Activated naive CD4-positive, alpha-beta T cell treated with anti-CD3 and anti-CD28 coated beads, Interleukin-2, amount 50 U/mL, for 72 hours (primary cell): ENCODE measurements around the gene GATA3. TPM values are rescaled to one million over a fixed set of nuclear protein-coding genes. Genes with fewer than 3 reads are reported as not detected.
A peak's percentile ranks its signal among the peaks of the same experiment; 100 is the strongest.

Source experiments
- ATAC-seq, 2 donors: fragments of 150-1000 bp; cut with Tn5 transposase; 2 replicates each; pipeline ENCODE4 v1.10.0; 2021; ENCODE audit warnings: mild to moderate bottlenecking in 2 of 2, moderate library complexity in 2 of 2
- DNase-seq, 2 donors: peaks; one replicate each; pipeline ENCODE4 v3.0.0; 2021 to 2022; ENCODE audit warnings: low spot score in 2 of 2
- H3K27ac Mint-ChIP-seq, 2 donors: one replicate each; pipeline ENCODE4 v1.8.0; 2022; ENCODE audit warnings: mild to moderate bottlenecking in 2 of 2, mixed read lengths in 2 of 2
- H3K36me3 Mint-ChIP-seq, 2 donors: one replicate each; pipeline ENCODE4 v1.8.0; 2022; ENCODE audit warnings: mixed read lengths in 2 of 2
- H3K9me3 Mint-ChIP-seq, 2 donors: one replicate each; pipeline ENCODE4 v1.8.0; 2022; ENCODE audit warnings: mixed read lengths in 2 of 2
- total RNA-seq, 2 donors: library from RNA; stranded (reverse); gene quantifications; one replicate each; pipeline ENCODE4 v1.2.3, GENCODE V29; 2022

The GATA3 gene
- total RNA-seq, 2 donors from 2014 or later = 5.7 to 28.9 TPM

DNA sequence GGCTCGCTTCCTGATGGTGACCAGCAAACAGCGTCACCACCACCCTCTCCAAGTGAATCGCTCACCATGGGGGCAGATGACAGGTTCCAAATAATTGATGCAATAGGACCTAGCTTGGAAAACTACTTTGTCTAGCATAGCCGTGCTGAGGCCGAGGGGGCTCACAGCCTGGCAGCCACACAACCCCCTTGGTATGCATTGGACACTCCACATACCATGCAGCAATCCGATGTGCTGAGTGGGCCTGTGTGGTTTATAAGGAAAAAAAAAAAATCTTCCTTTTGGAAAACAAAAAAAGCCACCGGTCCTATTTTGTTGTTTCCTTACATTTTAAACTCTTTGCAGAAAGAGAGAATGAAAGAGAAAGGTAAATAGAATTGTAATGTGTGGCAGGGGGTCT is 15.1 kb downstream of the GATA3 start:
- peaks cover 46 to 70% of the 10 kb centered on the region in 2 donors for H3K36me3 Mint-ChIP-seq

DNA sequence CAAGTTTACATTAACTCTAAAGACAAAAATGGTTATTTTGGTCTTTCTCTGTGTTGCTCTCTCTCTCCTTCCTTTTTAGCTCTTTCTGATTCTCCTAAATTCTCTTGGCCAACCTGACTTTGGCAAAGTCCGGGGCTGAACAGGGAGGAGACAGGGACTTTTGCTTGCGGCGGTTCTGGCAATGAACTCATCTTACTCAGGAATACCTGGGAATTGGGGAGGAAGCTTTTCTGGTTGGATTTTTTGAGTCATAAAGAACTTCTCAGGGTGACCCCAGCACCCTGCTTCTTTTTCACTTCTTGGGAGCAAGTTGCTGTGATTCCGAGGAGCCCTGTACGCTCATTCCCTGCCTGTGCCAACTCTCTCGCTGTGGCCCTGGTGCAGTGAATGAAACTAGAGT is 16.0 kb downstream of the GATA3 start:
- no peak for ATAC-seq
- Mint-ChIP-seq H3K36me3 (peaks cover 44 to 68% of the 10 kb centered on the region in 2 donors), H3K9me3 (no peaks in the 10 kb centered on the region), H3K27ac (no peak overlapping the region)
- no peak for DNase-seq

More for the DNA sequence above, 15.1 kb downstream of the GATA3 start:
- DNase-seq (no peak), ATAC-seq (no peak)
- Mint-ChIP-seq H3K27ac (peak overlapping the region; percentile 10 to 69), H3K9me3 (no peaks in the 10 kb centered on the region)

- Mint-ChIP-seq H3K36me3 (peaks cover 44 to 68% of the 10 kb centered on the region in 2 donors), H3K9me3 (no peaks in the 10 kb centered on the region), H3K27ac (no peak overlapping the region)
- DNase-seq (no peak), ATAC-seq (peak; percentile 25 to 31)
These were observed 16.5 kb downstream of the GATA3 start for GRCh38 chr10:8071006-8071405.

GRCh38 chr10:8071666-8072065 is 17.2 kb downstream of the GATA3 start:
- DNase-seq = no peak
- H3K36me3 Mint-ChIP-seq = peaks cover 44 to 64% of the 10 kb centered on the region in 2 donors
- ATAC-seq = no peak
- no peak overlapping the region for H3K27ac Mint-ChIP-seq
- no peaks in the 10 kb centered on the region for H3K9me3 Mint-ChIP-seq

- no peaks in the 10 kb centered on the region for H3K9me3 Mint-ChIP-seq
- peaks cover 39 to 58% of the 10 kb centered on the region in 2 donors for H3K36me3 Mint-ChIP-seq
- DNase-seq (no peak), ATAC-seq (no peak)
- H3K27ac Mint-ChIP-seq = peak overlapping the region in 1 of 2 donors; percentile 5
These were observed 17.7 kb downstream of the GATA3 start for GRCh38 chr10:8072211-8072610.

DNA sequence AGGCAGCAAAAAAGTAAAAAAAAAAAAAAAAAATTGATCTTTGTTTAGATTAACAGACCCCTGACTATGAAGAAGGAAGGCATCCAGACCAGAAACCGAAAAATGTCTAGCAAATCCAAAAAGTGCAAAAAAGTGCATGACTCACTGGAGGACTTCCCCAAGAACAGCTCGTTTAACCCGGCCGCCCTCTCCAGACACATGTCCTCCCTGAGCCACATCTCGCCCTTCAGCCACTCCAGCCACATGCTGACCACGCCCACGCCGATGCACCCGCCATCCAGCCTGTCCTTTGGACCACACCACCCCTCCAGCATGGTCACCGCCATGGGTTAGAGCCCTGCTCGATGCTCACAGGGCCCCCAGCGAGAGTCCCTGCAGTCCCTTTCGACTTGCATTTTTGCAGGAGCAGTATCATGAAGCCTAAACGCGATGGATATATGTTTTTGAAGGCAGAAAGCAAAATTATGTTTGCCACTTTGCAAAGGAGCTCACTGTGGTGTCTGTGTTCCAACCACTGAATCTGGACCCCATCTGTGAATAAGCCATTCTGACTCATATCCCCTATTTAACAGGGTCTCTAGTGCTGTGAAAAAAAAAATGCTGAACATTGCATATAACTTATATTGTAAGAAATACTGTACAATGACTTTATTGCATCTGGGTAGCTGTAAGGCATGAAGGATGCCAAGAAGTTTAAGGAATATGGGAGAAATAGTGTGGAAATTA is 19.4 kb downstream of the GATA3 start:
- Mint-ChIP-seq H3K27ac (no peak overlapping the region), H3K36me3 (peaks cover 24 to 52% of the 10 kb centered on the region in 2 donors), H3K9me3 (no peaks in the 10 kb centered on the region)
- ATAC-seq (peak in 1 of 2 donors; percentile 60), DNase-seq (no peak)

DNA sequence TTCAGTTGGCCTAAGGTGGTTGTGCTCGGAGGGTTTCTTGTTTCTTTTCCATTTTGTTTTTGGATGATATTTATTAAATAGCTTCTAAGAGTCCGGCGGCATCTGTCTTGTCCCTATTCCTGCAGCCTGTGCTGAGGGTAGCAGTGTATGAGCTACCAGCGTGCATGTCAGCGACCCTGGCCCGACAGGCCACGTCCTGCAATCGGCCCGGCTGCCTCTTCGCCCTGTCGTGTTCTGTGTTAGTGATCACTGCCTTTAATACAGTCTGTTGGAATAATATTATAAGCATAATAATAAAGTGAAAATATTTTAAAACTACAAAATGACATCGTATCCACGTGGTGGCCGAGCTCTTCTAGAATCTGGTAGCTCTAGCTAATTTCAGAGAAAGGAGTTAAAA is 20.4 kb downstream of the GATA3 start:
- H3K9me3 Mint-ChIP-seq = no peaks in the 10 kb centered on the region
- H3K36me3 Mint-ChIP-seq = peaks cover 16 to 42% of the 10 kb centered on the region in 2 donors
- DNase-seq (no peak), ATAC-seq (no peak)
- no peak overlapping the region for H3K27ac Mint-ChIP-seq

- ATAC-seq (no peak), DNase-seq (no peak)
- Mint-ChIP-seq H3K27ac (no peak overlapping the region), H3K36me3 (peaks cover 16 to 35% of the 10 kb centered on the region in 2 donors), H3K9me3 (no peaks in the 10 kb centered on the region)
These were observed 21.1 kb downstream of the GATA3 start for GRCh38 chr10:8075282-8076260.

GRCh38 chr10:8076933-8077332 is 22.4 kb downstream of the GATA3 start:
- DNase-seq (no peak), ATAC-seq (no peak)
- no peak overlapping the region for H3K27ac Mint-ChIP-seq
- peaks cover 16 to 32% of the 10 kb centered on the region in 2 donors for H3K36me3 Mint-ChIP-seq
- no peaks in the 10 kb centered on the region for H3K9me3 Mint-ChIP-seq

GRCh38 chr10:8078027-8078426 is 23.5 kb downstream of the GATA3 start:
- Mint-ChIP-seq H3K9me3 (no peaks in the 10 kb centered on the region), H3K36me3 (peaks cover 9 to 28% of the 10 kb centered on the region in 2 donors), H3K27ac (no peak overlapping the region)
- DNase-seq (no peak), ATAC-seq (no peak)

DNA sequence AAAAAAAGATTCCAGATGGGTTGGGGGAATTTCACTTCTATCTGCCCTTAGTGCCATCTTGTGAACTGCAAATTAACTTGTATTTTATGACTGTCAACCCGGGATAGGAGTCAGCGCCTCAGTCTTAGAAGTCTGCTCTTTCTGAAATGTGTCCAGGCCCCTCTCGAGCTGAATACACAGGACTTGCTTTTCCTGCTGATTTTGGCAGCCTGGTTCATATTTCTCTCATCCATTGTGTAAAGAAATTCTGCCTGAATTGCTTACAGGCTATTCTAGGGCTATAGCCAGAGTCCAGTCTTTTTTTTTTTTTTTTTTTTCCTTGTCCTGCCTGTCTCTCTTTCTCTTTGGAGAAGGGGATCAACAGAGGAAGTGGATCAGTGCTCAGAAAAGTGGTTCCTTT is 24.6 kb downstream of the GATA3 start:
- no peaks in the 10 kb centered on the region for H3K9me3 Mint-ChIP-seq
- no peak for ATAC-seq
- H3K36me3 Mint-ChIP-seq = peaks cover 0 to 22% of the 10 kb centered on the region in 2 donors
- no peak for DNase-seq
- no peak overlapping the region for H3K27ac Mint-ChIP-seq

DNA sequence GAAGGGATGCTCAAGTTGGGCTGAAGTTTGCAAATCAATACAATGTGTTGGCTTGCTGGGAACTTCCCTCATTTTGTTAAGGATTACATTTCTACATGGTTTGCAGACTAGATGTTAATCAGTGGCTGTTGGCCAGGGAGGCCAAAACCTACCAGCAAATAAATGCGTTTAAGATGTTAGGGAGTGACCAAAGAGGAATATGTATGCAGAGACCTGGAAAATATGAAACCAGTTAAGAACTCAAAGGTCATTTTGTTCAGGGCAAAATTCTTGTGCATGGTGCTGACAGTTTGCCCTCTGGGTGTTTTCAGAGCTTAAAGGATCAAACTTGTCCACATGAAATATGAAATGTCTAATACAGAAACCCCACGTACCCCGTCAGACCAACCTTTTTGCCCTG is 30.3 kb downstream of the GATA3 start:
- Mint-ChIP-seq H3K9me3 (no peaks in the 10 kb centered on the region), H3K36me3 (peaks cover 0 to 15% of the 10 kb centered on the region in 2 donors), H3K27ac (no peak overlapping the region)
- no peak for DNase-seq
- ATAC-seq = no peak

- no peak overlapping the region for H3K27ac Mint-ChIP-seq
- DNase-seq (no peak), ATAC-seq (no peak)
- peaks cover 0 to 15% of the 10 kb centered on the region in 2 donors for H3K36me3 Mint-ChIP-seq
- no peaks in the 10 kb centered on the region for H3K9me3 Mint-ChIP-seq
These were observed 30.8 kb downstream of the GATA3 start for GRCh38 chr10:8085251-8085650.

GRCh38 chr10:8086315-8086714 is 31.8 kb downstream of the GATA3 start:
- ATAC-seq (no peak), DNase-seq (no peak)
- no peak overlapping the region for H3K27ac Mint-ChIP-seq
- no peaks in the 10 kb centered on the region for H3K9me3 Mint-ChIP-seq
- peaks cover 0 to 7% of the 10 kb centered on the region in 2 donors for H3K36me3 Mint-ChIP-seq

- ATAC-seq = peak in 1 of 2 donors; percentile 93
- no peak overlapping the region for H3K27ac Mint-ChIP-seq
- no peak for DNase-seq
- H3K36me3 Mint-ChIP-seq = peaks cover 0 to under 1% of the 10 kb centered on the region in 2 donors
- peaks cover 0 to under 1% of the 10 kb centered on the region in 2 donors for H3K9me3 Mint-ChIP-seq
These were observed 34.0 kb downstream of the GATA3 start for GRCh38 chr10:8088504-8088903.

- ATAC-seq = no peak
- H3K36me3 Mint-ChIP-seq = peaks cover 0 to 10% of the 10 kb centered on the region in 2 donors
These were observed 37.9 kb downstream of the GATA3 start for GRCh38 chr10:8092428-8092827.

GRCh38 chr10:8095959-8096358 is 41.5 kb downstream of the GATA3 start:
- no peak overlapping the region for H3K27ac Mint-ChIP-seq
- DNase-seq (no peak), ATAC-seq (peak; percentile 16 to 44)
- peaks cover 0 to 10% of the 10 kb centered on the region in 2 donors for H3K36me3 Mint-ChIP-seq
- H3K9me3 Mint-ChIP-seq = peaks cover 6% of the 10 kb centered on the region in 2 donors

More at GRCh38 chr10:8092428-8092827, 37.9 kb downstream of the GATA3 start:
- Mint-ChIP-seq H3K27ac (no peak overlapping the region), H3K9me3 (peaks cover 6% of the 10 kb centered on the region in 2 donors)
- DNase-seq = no peak
